HG03442 (cell line): ENCODE measurements around the gene DSTYK.

ENCODE experiments used
- ATAC-seq: cut with Tn5 transposase; IDR thresholded peaks from one replicate; pipeline ENCODE4 v1.9.1; 2021; ENCODE audit warnings: mild to moderate bottlenecking, moderate library complexity; ENCODE audit not compliant: unreplicated experiment

DSTYK gene

DNA sequence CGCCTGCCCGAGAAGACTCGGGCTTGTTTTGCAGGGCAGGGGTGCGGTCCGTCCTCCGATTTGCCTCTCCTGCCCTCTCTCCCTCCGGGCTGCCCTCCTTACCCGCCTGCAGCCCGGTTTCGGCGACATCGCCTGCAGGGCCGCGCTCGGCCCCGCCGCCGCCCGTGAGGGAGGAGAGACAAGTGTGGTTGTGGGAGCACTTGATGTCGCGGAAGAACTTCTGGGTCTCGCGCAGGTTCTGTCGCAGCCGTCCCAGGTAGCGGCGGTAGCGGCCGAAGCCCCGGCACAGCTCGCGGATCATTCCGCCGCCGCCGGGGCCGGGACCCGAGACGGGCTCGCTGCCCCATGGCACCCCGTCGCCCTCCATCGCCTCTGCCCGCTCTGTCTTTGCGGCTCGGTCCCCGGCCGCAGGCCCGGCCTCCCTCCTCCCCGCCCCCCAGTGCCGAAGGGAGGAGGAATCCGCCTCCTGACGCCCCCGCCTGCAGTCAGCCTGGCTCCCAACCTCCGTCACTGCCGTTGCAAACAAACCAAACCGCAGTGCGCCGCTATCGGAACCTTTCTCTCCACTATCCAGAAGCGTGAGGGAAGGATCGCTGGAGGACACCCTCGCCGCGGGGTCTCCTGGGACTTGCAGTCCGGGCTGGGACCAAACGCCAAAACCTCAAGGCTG is at the start of gene DSTYK:
Gene DSTYK (minus strand): TSS at position 534 of the 670 bp plus-strand sequence. CDS start 167 bp downstream, at position 367.
- ATAC-seq = peak; percentile 75

DNA sequence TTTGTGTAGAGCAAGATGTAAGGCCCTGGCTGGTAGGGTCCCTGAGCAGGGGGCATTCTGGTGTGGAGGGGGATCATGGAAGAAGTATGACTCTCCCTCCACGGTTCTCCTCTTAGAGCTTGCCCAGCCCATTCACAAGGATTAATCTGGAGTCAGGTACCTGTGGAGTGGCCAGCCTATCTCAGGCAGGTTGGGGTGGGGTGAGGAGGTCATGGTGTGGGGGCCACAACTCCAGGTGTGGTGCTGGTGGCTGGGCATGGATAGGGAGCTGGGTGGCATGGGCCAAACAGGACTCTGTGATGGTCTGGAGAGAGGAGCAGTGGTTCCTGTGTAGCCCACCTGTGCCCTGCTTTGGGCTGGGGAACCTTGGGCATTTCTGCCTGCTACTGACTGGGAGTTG is 48.5 kb upstream of the DSTYK start:
- ATAC-seq = no peak

DNA sequence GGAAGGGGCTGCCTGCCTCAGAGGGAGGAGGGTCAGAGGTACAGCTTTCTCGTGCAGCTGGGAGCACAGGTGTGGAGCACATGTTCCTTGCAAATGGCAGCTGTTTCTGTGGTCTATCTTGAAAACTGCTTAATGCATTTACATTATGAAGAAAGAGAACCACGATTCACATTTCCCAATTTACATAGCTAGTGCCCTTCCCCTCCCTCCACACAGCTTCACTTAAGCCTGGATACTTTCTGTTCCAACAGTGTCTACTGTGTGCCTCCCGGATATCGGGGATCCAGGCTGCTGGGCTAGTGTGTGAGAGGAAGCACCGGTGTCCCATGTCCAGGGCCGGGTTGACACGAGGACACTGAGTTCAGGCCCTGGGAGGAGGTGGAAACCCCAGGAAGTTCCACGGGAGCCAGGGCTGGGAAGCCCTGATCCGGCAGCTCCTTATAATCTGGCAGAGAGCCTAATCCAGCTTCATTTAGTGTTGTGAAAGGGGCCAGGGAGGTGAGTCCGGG is 47.9 kb upstream of the DSTYK start:
- no peak for ATAC-seq

DNA sequence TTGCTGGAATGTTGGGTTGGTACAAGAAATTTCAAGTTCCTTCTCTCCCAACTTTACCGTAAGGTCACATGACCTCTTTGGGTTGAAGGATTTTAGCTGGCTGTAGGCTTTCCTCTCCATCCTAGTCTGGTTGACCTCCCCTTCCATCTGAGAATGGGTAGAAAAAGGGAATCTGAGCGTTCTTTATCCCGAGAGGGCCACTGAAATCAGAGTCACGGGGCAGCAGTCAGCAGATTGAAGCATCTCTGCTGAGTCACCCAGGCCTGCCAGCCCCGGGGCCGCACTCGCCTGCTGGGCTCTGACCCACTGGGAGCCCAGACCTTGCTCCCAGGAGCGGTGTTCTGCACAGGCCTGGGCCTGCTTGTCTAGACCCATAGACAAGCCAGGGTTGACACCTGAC is 47.2 kb upstream of the DSTYK start:
- ATAC-seq = no peak

DNA sequence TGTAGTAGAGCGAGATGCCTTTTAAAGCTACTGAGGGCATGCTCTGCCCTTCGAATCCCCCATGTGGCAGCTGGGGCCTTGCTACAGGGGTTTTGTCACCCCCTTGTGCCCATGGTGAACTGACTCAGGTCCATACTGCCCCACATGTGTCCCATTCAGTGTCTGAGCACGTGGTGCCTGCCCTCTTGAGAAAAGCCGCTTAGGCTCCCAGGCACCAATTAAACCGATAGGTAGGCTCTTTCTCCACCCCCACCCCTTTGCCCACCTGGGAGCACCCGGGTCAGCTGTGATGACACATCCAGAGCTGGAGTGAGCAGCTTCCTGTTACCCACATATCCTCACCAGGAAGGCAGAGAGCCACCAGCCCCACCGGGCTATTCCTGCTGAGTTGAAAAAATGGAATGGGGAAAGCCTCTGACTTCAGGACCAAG is 46.8 kb upstream of the DSTYK start:
- ATAC-seq = no peak

GRCh38 chr1:205257735-205258134 is 46.2 kb upstream of the DSTYK start:
- no peak for ATAC-seq

DNA sequence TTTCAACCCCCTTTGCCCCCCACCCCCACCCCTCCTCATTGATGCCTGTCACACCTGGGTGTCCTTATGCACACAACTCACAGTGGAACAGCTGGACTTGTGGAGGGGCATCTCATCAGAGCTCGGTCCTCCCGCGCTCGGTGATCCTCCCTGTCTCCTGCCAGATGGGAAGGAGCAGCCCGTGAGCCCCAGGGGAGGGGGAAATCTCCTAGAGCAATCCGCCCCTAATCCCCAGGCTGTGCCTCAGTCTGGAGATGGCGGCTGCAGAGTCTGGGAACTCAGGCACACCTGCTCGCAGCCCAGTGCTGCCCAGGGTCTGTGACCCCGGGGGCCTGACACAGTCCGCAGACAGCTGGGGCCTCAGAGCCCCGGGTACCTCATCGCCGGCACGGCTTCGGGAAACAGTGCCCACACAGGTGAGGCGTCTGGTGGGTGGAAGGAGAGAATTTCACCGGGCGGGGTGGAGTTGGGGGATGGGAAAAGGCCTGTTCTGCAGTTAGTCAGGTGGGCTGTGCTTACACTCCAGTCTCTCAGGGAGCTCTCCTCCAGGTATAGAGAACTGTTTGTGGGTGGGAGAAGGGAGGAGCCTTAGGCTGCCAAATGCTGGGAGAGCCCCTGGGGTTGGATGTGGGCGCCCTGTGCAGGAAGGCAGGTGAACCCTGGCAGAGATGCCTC is 45.6 kb upstream of the DSTYK start:
- ATAC-seq = no peak

DNA sequence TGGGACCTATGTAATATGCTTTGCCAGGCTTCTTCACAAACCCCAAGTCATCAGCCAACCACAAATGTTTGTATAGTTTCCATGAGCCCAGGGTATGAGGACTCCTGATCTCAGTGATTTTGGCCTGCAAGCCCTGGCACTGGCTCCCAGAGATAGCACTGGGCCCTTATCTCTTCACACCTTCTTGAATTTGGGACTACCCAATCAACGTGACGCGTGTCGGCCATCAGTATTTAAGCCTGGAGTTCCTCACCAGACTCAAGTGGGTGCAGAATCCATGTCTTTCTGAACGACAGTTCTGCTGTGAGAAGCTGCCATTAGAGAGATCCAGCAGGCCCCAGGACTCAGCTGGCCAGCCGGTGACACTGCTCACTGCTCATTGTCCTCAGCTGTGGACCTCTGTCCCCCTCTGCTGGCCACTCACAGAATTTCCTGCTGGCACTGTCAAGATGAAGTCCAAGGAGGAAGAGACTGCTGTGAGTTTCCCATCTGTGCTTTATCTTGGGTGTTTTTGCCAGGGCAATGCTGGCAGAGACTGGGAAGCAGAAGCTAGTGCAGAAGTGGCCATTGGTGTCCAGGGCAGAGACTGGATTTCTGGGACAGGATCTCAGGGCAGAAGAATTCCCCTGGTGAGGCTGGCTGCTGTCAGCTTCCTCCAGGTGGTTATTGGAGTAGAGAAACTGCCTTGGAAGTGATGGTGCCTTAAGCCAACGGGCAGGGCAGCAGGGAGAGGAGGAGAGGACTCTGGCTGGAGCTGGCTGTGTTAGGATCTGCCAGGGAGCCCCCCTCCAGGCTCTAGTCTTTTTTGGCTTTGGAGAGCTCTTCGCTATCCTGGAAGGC is 44.7 kb upstream of the DSTYK start:
- no peak for ATAC-seq

- ATAC-seq = no peak
Measured at GRCh38 chr1:205251576-205251975, 40.1 kb upstream of the DSTYK start.

DNA sequence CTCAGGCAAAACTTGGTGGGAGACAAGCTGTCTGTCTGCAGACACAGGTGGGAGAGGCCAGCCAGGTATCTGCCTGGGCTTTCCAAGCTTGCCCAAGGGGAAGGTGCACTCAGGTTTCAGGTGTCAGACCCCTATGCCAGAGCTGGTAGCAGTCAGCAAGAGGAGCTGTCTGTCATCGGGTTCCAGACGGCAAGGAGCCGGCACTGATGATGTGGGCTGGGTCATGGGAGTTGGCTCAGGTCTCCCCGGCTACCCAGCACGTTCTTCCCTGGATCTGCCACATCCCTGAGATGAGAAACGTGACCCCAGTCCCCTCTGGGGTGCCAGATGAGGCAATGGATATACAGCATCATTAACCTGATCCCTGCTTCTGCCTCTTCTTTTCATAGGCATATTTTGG is 39.2 kb upstream of the DSTYK start:
- no peak for ATAC-seq

- ATAC-seq = no peak
Measured at GRCh38 chr1:205249651-205250050, 38.1 kb upstream of the DSTYK start.

DNA sequence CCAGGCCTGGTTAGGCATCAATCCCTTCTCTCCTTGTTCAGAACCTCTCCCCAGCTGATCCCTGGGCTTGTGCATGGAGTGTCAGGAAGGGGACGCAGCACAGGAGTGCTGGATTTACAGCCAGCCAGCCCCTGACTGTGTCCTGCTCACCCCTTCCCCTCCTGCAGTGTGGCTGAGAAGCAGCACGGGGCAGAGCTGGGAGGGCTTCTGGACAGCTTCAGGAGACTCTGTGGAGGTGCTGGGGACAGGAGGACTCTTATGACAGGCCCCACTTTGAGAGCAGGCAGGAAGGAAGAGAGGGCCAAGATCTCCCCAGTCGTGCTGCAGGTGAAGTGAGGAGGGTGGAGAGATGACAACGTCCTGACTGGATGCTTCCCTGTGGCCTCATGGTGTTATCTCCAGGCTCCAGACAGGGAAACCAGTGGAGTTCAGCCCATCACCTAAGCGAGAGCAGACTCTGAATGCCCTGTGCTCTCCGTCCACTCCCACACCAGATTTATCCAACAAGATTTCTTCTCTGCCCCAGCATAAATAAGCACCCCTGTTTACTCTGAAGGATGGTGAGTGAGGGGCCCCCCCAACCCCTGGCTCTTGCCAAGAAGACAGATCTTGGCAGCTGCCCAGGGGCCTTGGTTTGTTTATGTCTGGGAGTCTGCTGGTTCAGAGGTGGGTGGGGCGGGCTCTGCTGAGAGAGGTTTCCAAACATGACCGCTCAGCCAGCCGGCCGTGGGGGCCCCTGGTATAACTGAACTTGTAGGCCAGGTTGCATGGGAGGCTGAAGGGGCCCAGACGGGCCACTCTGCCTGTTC is 37.5 kb upstream of the DSTYK start:
- no peak for ATAC-seq

DNA sequence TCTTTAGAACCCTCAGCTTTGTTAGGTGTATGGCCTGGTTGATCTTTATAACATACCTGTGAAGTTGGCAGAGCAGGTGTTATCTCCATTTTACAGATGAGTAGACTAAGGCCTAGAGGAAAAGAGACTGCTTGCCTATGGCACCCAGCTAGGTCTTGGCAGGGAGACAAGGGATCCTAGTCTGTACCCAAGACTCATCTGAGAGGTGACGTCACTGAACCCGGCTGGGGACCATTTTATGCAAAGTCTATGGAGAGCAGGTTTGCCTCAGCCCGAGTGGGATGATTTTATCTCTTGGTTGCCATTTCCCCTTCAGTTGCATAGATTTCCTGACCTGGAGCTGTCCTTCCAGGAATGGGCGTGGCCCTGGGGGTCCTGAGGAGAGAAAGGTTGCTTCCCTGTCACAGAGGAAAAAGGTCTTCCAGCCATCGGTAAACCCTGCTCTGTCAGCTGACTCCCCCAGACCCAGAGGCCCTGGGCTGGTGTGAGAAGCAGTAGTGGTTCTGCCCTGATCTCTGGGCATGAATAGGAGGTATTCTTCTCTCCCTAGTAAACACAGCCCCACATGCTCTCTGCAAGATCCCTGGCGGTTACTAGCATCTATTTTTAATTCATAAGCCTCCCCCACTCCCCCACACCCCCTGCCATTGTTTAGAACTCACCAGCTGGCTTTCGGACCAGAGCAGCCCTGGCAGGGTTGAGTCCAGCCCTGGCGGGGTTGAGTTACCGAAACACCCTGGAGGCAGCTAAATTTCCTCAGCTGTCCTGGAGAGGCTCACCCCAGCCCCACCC is 35.8 kb upstream of the DSTYK start:
- no peak for ATAC-seq

DNA sequence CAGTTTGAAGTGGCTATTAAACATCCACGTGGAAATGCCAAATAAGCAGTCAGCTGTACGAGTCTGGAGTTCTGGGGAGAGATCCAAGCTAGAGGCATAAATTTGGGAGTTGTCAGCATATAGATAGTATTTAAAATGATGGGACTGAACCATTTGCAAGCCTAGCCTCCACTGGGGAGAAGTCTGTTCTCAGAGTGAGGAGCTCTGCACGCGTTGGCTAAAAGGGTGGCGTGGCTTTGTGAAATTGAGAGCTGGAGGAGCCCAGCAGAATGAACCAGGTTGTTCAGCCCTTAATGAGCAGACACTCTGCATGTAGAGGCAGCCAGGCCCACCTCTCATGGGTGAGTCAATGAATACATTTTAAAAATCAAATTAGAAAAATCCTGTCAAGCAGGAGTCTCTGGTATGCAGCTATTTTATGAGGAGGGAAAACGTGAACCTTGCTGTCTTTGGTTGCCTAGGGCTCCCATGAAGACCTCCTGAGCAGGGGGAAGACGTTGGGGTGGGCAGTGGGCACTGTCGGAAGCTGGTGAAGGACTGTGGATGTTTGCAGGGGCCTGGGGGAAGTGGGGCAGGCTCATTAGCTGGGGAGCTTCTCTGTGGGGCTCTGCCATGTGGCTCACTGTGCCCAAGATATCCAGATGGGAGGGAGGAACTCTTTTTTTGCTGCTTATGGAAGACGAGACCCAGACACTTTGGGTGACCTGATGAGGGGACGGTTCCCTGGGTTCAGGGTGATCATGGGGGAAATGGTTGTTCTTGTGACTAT is 35.0 kb upstream of the DSTYK start:
- no peak for ATAC-seq

- ATAC-seq = no peak
Measured at GRCh38 chr1:205245096-205245495, 33.6 kb upstream of the DSTYK start.

GRCh38 chr1:205244384-205244783 is 32.9 kb upstream of the DSTYK start:
- ATAC-seq = no peak

GRCh38 chr1:205243350-205244191 is 32.1 kb upstream of the DSTYK start:
- ATAC-seq = no peak

DNA sequence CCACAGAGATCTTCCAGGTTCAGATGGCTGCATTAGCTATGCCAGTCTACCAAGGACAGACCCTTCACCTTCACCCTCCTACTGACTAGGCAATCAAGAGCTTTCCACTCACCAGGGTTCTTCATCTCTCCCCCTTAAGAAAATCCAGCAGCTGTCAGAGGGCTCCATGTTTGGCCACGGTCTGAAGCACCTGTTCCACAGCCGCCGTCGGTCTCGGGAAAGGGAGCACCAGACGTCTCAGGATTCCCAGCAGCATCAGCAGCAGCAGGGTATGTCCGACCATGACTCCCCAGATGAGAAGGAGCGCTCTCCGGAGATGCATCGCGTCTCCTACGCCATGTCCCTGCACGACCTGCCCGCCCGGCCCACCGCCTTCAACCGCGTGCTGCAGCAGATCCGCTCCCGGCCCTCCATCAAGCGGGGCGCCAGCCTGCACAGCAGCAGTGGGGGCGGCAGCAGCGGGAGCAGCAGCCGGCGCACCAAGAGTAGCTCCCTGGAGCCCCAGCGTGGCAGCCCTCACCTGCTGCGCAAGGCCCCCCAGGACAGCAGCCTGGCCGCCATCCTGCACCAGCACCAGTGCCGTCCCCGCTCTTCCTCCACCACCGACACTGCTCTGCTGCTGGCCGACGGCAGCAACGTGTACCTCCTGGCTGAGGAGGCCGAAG is 30.0 kb upstream of the DSTYK start:
- ATAC-seq = no peak
